Measurements from ENCODE around the gene TMEM214. TPM values are rescaled to one million over a fixed set of nuclear protein-coding genes. Genes with fewer than 3 reads are reported as not detected.
A peak's percentile ranks its signal among the peaks of the same experiment; 100 is the strongest.

TMEM214 gene, protein sequence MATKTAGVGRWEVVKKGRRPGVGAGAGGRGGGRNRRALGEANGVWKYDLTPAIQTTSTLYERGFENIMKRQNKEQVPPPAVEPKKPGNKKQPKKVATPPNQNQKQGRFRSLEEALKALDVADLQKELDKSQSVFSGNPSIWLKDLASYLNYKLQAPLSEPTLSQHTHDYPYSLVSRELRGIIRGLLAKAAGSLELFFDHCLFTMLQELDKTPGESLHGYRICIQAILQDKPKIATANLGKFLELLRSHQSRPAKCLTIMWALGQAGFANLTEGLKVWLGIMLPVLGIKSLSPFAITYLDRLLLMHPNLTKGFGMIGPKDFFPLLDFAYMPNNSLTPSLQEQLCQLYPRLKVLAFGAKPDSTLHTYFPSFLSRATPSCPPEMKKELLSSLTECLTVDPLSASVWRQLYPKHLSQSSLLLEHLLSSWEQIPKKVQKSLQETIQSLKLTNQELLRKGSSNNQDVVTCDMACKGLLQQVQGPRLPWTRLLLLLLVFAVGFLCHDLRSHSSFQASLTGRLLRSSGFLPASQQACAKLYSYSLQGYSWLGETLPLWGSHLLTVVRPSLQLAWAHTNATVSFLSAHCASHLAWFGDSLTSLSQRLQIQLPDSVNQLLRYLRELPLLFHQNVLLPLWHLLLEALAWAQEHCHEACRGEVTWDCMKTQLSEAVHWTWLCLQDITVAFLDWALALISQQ
- total RNA-seq = 10 to 100 TPM; 97.3 to 99.8 TPM
- 10 to 100 TPM; 25.6 to 34.5 TPM for polyA plus RNA-seq

DNA sequence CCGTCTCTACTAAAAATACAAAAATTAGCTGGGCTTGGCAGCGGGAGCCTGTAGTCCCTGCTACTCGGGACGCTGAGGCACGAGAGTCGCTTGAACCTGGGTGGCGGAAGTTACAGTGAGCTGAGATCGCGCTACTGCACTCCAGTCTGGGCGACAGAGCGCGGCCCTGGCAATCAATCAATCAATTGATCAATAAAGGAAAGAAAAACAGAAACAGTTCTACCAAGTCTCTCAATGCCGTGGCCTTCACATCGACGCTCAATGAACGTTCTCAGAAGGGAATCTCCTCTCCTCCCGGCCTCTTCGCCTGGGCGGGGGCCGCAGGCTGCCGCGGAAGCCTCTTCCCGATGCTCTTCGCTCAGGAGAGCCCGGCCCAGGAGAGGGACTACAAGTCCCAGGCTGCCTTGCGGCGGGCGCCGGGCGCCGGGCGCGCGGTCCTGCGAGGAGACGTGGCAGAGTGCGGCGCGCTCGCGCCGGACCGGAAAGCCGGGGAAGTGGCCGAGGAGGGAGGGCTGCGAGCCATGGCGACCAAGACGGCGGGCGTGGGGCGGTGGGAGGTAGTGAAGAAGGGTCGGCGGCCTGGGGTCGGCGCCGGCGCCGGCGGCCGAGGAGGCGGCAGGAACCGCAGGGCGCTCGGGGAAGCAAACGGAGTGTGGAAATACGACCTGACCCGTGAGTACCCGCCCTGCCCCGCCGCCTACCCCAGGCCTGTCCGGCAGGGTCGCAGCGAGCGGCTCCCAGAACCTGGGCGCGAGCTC, at the start of gene TMEM214:
Gene TMEM214 (plus strand): TSS at position 471 of the 758 bp plus-strand sequence. CDS start 51 bp downstream, at position 522.
- no peaks in the 10 kb centered on the region for H3K9me3 ChIP-seq (ENCODE audit: control insufficient read depth in 1 of 2, low read length in 2 of 2)
- intact Hi-C loops (cut with micrococcal nuclease) = loop anchor here (1.0 to 5.0 kb wide), 4 partner anchors 18 to 60 kb away; partner anchors contain the start of genes MAPRE3 and OST4
- peak within 1 kb of the TSS; percentile 94 to 95 for H3K4me3 ChIP-seq (ENCODE audit: low read length in 2 of 2)
- peak; percentile 65 to 80 (median 73) for DNase-seq
- H3K27ac ChIP-seq (ENCODE audit: low read depth, low read length) = peak within 1 kb of the TSS; percentile 77
- H3K27me3 Mint-ChIP-seq = no peaks in the 10 kb centered on the region
- peak within 1 kb of the TSS; percentile 81 to 96 (median 95) for H3K27ac Mint-ChIP-seq
- H3K36me3 Mint-ChIP-seq = peaks cover 6 to 45% of the 10 kb centered on the region in 2 donors
- H3K27me3 ChIP-seq (ENCODE audit: insufficient read depth, low read length) = no peaks in the 10 kb centered on the region
- H3K4me1 Mint-ChIP-seq = peaks cover 19 to 49% (median 36%) of the 10 kb centered on the region in 4 donors
- H3K4me3 Mint-ChIP-seq = peak within 1 kb of the TSS; percentile 94 to 98 (median 96)
- H3K4me1 ChIP-seq (ENCODE audit: insufficient read depth, low read length) = peaks cover 28% of the 10 kb centered on the region
- H3K9me3 Mint-ChIP-seq = no peaks in the 10 kb centered on the region
- POLR2A ChIA-PET (ENCODE audit: partially characterized antibody) = interaction anchor here (0.7 to 6.8 kb wide), 12 partner anchors 13 to 101 kb away, joined by 3 to 72 read pairs (median 4); partner anchors contain the start of genes AGBL5, KHK and OST4
- CTCF ChIA-PET (ENCODE audit: partially characterized antibody) = interaction anchor here (1.0 to 2.4 kb wide), 2 partner anchors 17 to 55 kb away, joined by 3 to 11 read pairs; no protein-coding TSS in a partner anchor
- H3K36me3 ChIP-seq (ENCODE audit: insufficient read depth, low read length) = peaks cover 28% of the 10 kb centered on the region

DNA sequence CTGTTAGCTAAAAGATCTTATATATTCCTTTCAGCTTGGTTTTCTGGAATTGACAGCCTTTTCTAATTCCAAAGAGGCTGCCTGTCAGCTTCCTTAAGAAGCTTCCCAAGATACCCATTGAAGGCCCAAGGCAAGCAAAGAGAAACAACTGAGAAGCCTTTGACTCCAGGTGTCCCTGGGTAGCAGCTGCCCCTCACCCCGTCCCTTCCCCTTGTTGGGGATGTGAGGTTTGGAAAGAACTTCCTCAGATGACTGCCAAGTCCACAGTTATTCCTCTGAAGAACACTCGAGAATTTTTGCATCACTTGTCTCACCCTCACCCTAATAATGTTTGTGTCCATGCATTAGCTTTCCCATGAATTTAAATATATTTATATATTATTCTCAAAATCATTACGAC, 49.0 kb upstream of the TMEM214 start:
- no peak for DNase-seq
- H3K27me3 Mint-ChIP-seq = no peaks in the 10 kb centered on the region
- H3K36me3 ChIP-seq (ENCODE audit: insufficient read depth, low read length) = no peaks in the 10 kb centered on the region
- no peaks in the 10 kb centered on the region for H3K27me3 ChIP-seq (ENCODE audit: insufficient read depth, low read length)
- H3K9me3 ChIP-seq (ENCODE audit: control insufficient read depth in 1 of 2, low read length in 2 of 2) = no peaks in the 10 kb centered on the region
- no peak overlapping the region for H3K4me3 Mint-ChIP-seq
- H3K27ac Mint-ChIP-seq = no peak overlapping the region
- no peak overlapping the region for H3K4me3 ChIP-seq (ENCODE audit: low read length in 2 of 2)
- no peaks in the 10 kb centered on the region for H3K9me3 Mint-ChIP-seq
- peaks cover 0 to 4% (median under 1%) of the 10 kb centered on the region in 4 donors for H3K4me1 Mint-ChIP-seq
- no peaks in the 10 kb centered on the region for H3K36me3 Mint-ChIP-seq
- H3K4me1 ChIP-seq (ENCODE audit: insufficient read depth, low read length) = no peaks in the 10 kb centered on the region
- intact Hi-C loops (cut with micrococcal nuclease) = no loop called here
- ChIA-PET POLR2A (ENCODE audit: partially characterized antibody) (no interaction called here), CTCF (ENCODE audit: partially characterized antibody) (interaction anchor here (0.9 kb wide), 1 partner anchor 22 kb away, joined by 4 read pairs; no protein-coding TSS in a partner anchor)
- H3K27ac ChIP-seq (ENCODE audit: low read depth, low read length) = no peak overlapping the region

DNA sequence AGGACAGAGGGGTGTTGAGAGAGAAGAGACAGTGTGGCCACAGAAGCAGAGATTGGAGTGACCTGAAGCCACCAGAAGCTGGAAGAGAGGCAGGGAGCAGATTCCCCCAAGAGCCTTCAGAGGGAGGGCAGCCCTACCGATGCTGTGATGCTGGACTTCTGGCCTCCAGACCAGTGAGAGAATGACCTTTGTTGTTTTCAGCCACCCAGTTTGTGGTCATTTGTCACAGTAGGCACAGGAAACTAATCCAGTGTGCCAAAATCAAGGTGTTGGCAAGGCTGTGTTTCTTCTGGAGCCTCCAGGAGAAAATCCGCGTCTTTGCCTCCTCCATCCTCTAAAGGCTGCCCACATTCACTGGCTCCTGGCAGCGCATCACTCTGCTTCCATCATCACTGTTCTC, 47.0 kb upstream of the TMEM214 start:
- Mint-ChIP-seq H3K9me3 (no peaks in the 10 kb centered on the region), H3K4me1 (peaks cover 0 to 4% (median under 1%) of the 10 kb centered on the region in 4 donors), H3K27ac (no peak overlapping the region), H3K27me3 (no peaks in the 10 kb centered on the region), H3K4me3 (no peak overlapping the region), H3K36me3 (no peaks in the 10 kb centered on the region)
- Histone ChIP-seq H3K27me3 (ENCODE audit: insufficient read depth, low read length) (no peaks in the 10 kb centered on the region), H3K36me3 (ENCODE audit: insufficient read depth, low read length) (no peaks in the 10 kb centered on the region), H3K4me1 (ENCODE audit: insufficient read depth, low read length) (no peaks in the 10 kb centered on the region), H3K4me3 (ENCODE audit: low read length in 2 of 2) (no peak overlapping the region), H3K9me3 (ENCODE audit: control insufficient read depth in 1 of 2, low read length in 2 of 2) (no peaks in the 10 kb centered on the region), H3K27ac (ENCODE audit: low read depth, low read length) (no peak overlapping the region)
- intact Hi-C loops (cut with micrococcal nuclease) = no loop called here
- DNase-seq = no peak
- CTCF ChIA-PET (ENCODE audit: partially characterized antibody) = interaction anchor here (1.1 kb wide), 1 partner anchor 31 kb away, joined by 3 read pairs; no protein-coding TSS in a partner anchor
- POLR2A ChIA-PET (ENCODE audit: partially characterized antibody) = no interaction called here

DNA sequence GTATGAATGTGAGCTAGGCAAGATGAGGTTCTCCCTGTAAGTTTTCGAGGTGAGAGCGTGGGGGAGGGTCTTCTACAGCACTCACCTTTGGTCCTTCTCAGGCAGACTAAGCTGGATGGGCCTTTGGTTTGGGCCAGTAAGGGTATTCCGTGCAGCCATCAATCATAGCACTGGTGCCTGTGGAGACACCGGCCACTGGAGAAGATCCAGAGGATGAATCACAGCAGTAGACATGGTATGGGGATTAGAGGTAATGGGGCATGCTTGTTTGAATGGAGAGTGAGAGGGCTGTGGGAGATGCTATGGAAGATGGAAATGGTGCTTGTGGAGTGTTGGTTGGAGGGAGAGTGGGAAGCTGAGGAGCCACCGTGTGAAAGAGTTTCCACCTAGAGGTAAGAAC, 46.2 kb upstream of the TMEM214 start:
- Mint-ChIP-seq H3K36me3 (no peaks in the 10 kb centered on the region), H3K4me1 (peaks cover 0 to 4% (median under 1%) of the 10 kb centered on the region in 4 donors), H3K27me3 (no peaks in the 10 kb centered on the region), H3K4me3 (no peak overlapping the region), H3K9me3 (no peaks in the 10 kb centered on the region), H3K27ac (no peak overlapping the region)
- POLR2A ChIA-PET (ENCODE audit: partially characterized antibody) = no interaction called here
- no peak for DNase-seq
- H3K27me3 ChIP-seq (ENCODE audit: insufficient read depth, low read length) = no peaks in the 10 kb centered on the region
- intact Hi-C loops (cut with micrococcal nuclease) = no loop called here
- no peak overlapping the region for H3K4me3 ChIP-seq (ENCODE audit: low read length in 2 of 2)
- no peak overlapping the region for H3K27ac ChIP-seq (ENCODE audit: low read depth, low read length)
- CTCF ChIA-PET (ENCODE audit: partially characterized antibody) = interaction anchor here (1.1 kb wide), 1 partner anchor 30 kb away, joined by 3 read pairs; no protein-coding TSS in a partner anchor
- H3K9me3 ChIP-seq (ENCODE audit: control insufficient read depth in 1 of 2, low read length in 2 of 2) = no peaks in the 10 kb centered on the region
- H3K36me3 ChIP-seq (ENCODE audit: insufficient read depth, low read length) = no peaks in the 10 kb centered on the region
- H3K4me1 ChIP-seq (ENCODE audit: insufficient read depth, low read length) = no peaks in the 10 kb centered on the region

DNA sequence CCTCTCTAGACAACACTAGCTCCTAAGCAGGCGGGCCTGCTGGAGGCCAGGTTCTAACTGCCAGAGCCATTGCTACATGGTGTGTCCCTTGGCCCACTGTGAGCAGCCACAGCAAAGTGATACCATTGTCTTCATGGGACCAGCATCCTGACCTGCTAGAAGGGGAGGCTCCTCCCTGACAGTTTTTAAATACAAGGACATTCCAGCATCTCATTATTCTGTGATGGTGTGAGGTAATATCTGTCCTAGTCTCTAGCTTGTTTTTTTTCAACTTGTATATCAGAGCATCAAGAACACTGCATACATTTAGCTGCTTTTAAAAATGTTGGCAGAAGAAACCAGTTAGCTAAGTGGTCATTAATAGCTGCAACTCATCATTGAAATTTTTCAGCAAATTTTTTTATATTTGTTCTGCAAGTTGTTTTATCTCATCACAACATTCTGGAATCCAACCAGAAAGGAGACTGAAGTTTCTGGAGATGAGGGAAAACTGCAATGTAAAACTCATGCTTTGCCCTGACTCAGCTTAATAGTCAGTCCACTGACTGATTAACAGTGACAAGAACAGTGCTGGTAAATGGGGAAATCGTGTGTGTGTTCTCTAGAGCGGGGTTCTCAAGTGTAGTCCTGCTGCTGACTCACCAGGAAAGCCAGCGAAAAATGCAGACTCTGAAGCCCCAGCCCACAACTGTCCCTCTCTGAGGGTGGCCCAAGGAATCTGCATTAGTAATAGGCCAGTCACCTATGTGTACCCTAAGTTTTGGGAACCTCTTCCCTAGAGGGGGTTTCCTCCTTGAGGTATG, 44.5 kb upstream of the TMEM214 start:
- ChIA-PET CTCF (ENCODE audit: partially characterized antibody) (interaction anchor here (1.3 to 1.4 kb wide), 2 partner anchors 22 to 27 kb away, joined by 3 to 4 read pairs; no protein-coding TSS in a partner anchor), POLR2A (ENCODE audit: partially characterized antibody) (no interaction called here)
- DNase-seq = no peak
- H3K9me3 Mint-ChIP-seq = no peaks in the 10 kb centered on the region
- H3K4me1 Mint-ChIP-seq = no peaks in the 10 kb centered on the region
- no peak overlapping the region for H3K27ac ChIP-seq (ENCODE audit: low read depth, low read length)
- no peaks in the 10 kb centered on the region for H3K9me3 ChIP-seq (ENCODE audit: control insufficient read depth in 1 of 2, low read length in 2 of 2)
- intact Hi-C loops (cut with micrococcal nuclease) = no loop called here
- no peak overlapping the region for H3K4me3 ChIP-seq (ENCODE audit: low read length in 2 of 2)
- no peaks in the 10 kb centered on the region for H3K27me3 ChIP-seq (ENCODE audit: insufficient read depth, low read length)
- no peak overlapping the region for H3K4me3 Mint-ChIP-seq
- no peak overlapping the region for H3K27ac Mint-ChIP-seq
- no peaks in the 10 kb centered on the region for H3K36me3 ChIP-seq (ENCODE audit: insufficient read depth, low read length)
- H3K36me3 Mint-ChIP-seq = peaks cover 0 to under 1% of the 10 kb centered on the region in 2 donors
- no peaks in the 10 kb centered on the region for H3K27me3 Mint-ChIP-seq
- H3K4me1 ChIP-seq (ENCODE audit: insufficient read depth, low read length) = no peaks in the 10 kb centered on the region

DNA sequence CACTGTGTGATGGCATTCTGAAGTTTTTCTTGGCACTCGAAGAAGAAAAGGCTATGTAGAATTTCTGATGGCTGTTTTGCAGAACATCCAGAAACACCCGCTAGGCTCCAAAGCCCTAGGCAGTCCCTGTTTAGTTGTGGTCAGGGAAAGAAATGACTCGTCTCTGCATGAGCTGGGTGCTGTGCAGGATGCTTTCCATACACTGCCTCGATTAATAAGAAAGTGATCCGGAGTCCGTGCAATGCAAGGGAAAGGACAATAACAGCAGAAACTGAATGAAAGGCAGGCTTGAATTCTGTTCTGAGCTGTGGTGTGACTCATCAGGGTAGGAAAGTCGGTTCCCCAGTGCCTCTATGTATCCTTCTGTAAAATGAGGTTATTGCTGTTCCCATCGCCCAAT, 43.6 kb upstream of the TMEM214 start:
- H3K36me3 ChIP-seq (ENCODE audit: insufficient read depth, low read length) = no peaks in the 10 kb centered on the region
- intact Hi-C loops (cut with micrococcal nuclease) = no loop called here
- ChIA-PET CTCF (ENCODE audit: partially characterized antibody) (interaction anchor here (0.8 kb wide), 1 partner anchor 28 kb away, joined by 4 read pairs; no protein-coding TSS in a partner anchor), POLR2A (ENCODE audit: partially characterized antibody) (no interaction called here)
- H3K4me3 ChIP-seq (ENCODE audit: low read length in 2 of 2) = no peak overlapping the region
- H3K4me1 ChIP-seq (ENCODE audit: insufficient read depth, low read length) = no peaks in the 10 kb centered on the region
- no peaks in the 10 kb centered on the region for H3K27me3 ChIP-seq (ENCODE audit: insufficient read depth, low read length)
- Mint-ChIP-seq H3K9me3 (no peaks in the 10 kb centered on the region), H3K27ac (no peak overlapping the region), H3K27me3 (no peaks in the 10 kb centered on the region), H3K4me1 (no peaks in the 10 kb centered on the region), H3K4me3 (no peak overlapping the region), H3K36me3 (peaks cover 0 to 6% of the 10 kb centered on the region in 2 donors)
- no peak overlapping the region for H3K27ac ChIP-seq (ENCODE audit: low read depth, low read length)
- no peak for DNase-seq
- no peaks in the 10 kb centered on the region for H3K9me3 ChIP-seq (ENCODE audit: control insufficient read depth in 1 of 2, low read length in 2 of 2)
